GM21367 (cell line): ENCODE results near the gene SYTL2.

Experiments
- ATAC-seq: cut with Tn5 transposase; IDR thresholded peaks from one replicate; pipeline ENCODE4 v1.9.1; 2021; ENCODE audit not compliant: unreplicated experiment

SYTL2 gene

GRCh38 chr11:85828640-85828978 lies 17.7 kb upstream of the SYTL2 start:
- ATAC-seq, result no peak

DNA sequence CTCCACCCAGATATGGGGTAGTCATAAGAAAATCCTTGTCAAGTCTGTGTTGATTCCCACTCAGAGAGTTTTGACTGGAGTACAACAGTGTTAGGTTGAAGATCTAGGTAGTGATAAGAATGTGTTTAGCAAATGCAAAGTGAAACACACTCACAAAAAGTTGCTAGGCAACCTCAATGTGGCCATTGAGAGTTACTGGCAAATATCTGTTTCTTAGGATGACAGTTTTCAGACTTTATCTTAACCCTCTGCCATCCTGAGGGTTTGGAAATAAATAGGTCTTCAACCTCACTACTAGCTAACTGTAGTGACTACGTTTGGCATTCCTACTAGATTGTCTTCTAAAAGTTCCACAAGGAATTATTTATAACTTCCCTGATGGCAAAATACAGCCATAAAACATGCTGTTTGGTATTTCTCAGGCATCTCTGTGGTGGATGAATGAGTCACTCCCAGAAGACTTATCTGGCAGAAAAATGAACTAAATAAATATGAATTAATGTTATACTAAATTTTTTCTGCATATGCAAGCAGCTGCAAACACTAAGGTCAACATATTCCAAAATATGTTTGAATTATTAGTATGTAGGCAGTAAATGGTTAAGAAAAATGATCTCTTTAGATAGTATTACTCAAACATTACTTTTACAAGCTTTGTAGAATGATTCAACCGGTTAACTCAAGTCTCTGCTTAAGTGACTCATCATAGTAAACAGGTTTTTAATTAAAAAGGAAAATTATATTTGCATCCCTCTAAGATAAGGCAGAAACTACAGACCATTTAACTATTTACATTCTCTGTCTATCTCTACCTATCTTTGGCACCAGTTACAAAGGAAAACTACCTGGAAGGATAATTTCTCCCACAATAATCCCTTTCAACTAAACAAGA lies 17.1 kb upstream of the SYTL2 start:
- no peak for ATAC-seq

DNA sequence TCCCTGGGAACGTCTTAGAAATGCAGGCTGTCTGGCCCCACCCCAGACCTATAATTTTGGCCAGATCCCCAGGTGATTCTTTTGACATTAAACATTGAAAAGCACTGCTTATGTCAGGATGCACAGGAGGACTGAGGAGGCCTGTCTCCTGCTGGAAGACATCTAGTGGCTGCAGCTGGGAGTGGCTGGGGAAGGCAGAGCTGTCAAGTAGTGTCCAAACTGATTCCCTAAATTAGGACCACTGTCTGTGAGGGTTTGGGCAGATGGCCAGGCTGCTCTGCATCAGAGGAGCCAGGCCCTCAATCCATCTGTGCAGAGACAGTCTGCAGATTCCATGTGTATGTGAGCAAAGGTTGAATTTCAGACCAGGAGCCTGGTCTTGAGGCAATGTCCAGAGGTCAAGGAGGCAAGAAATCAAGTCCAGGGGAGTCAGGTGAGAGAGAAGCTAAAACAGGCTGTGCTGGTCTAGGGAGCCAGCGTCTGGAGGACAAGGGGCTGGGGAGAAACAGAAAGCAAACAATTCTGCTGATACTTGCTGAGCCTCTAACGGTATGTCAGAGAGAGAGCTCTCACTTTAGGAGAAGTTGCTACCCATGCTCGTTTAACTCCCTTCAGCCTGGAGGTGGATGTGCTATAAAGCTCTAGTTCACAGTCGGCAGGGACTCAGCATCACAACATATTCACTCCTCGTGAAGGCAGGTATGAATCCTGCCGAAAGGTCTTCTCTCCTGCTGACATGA lies 15.3 kb upstream of the SYTL2 start:
- no peak for ATAC-seq

- no peak for ATAC-seq
Observed at GRCh38 chr11:85825616-85826015, 14.7 kb upstream of the SYTL2 start.

- ATAC-seq, result no peak
Observed at GRCh38 chr11:85823816-85824215, 12.9 kb upstream of the SYTL2 start.

- no peak for ATAC-seq
Observed at GRCh38 chr11:85822814-85823213, 11.9 kb upstream of the SYTL2 start.

DNA sequence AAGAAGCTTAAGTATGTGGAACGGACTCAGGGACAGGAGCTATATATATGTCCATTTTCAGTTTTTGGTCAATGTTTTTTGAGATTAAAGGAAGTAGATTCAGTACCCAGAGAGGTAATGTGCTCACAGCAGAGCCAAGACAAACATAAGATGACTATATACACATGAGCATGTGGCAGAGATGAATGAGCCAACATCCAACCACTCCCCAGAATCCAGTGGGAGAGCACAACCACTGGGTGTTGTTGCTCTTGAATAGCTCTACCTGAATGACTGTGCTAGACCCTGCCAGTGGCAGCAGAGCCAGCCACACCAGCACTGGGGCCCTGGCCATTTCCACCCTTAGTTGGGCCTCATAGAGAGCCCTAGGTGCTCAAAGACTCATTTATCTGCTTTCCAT lies 10.7 kb upstream of the SYTL2 start:
- ATAC-seq, result no peak

DNA sequence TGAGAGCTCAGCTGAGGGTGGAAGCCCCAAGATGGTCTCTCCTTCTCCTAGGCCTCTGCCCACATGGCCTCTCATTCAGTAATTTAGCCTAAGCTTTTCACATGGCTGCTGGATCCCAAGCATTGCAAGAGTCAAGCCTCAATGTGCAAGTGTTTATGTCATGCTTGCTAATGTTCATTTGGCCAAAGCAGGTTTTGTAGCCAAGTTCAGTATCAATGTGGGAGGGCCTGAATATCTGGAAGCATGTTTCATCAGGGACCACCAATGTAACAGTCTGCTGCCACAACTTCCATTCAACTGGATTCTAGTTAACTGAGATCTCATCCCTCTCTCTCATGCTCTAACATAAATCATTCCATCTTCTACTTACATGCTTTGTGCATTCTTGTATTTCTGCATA lies 8.5 kb upstream of the SYTL2 start:
- ATAC-seq, result no peak

GRCh38 chr11:85815186-85815931 lies 4.4 kb upstream of the SYTL2 start:
- ATAC-seq, result no peak

DNA sequence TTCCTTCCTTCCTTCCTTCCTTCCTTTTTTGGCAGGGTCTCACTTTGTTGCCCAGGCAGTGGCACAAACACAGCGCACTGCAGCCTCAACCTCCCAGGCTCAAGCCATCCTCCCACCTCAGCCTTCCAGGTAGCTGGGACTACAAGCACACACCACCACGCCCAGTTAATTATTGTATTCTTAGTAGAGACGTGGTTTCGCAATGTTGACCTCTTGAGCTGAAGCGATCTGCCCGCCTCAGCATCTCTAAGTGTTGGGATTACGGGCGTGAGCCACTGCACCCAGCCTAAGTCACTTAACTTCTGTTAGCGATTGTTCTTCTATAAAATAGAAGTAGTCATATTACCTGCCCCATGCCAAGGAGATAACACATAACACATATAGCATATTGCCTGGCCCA lies 2.8 kb upstream of the SYTL2 start:
- ATAC-seq, result no peak

DNA sequence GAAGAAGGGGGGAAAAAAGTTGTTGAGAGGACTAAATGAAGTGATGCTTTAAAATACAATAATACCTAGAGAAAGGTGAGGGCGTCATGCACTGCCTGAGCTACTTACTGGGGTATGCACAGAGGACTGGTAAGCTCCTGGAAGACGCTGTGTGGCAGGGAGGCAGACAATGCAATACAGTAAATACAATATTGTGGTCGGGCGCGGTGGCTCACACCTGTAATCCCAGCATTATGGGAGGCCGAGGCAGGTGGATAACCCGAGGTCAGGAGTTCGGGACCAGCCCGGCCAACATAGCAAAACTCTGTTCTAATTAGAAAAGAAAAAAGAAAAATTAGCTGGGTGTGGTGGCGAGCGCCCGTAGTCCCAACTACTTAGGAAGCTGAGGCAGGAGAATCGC lies 683 bp upstream of the SYTL2 start:
- no peak for ATAC-seq

DNA sequence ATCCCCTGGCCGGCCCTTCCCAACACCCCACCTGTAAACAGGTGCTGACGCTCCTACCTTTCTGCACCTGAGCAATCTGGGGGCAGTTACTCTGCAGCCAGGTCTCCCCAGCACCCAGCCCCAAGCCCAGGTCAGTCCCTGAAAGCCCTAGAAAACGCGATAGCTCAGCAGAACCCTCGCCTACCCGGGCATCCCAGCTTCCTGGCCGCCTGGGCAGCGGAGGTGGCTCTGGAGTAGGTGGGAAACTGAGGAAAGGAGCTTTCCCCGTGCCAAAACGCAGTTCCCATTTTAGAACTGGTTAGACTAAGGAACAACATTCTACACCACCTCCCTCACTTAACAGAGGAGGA lies 445 bp downstream of the SYTL2 start:
- no peak for ATAC-seq

DNA sequence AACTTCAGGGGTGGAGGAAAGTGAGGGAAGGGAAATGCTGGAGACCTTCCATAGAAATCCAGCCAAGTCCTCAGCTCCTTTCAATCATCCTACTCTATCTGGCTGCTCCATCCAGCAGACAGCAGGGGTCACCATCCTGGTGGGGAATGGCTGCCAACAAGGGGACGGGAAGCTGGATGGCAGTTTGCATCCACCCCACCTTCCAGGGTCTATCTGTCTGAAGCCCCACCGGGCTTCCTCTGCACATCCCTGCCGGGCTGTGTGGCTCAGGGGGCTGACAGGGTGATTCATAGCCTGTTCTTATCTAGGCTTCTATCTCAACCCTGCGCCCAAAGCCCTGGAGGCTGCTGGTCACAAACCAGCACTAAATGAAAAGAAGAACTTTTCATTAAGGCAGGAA lies 1.1 kb downstream of the SYTL2 start:
- no peak for ATAC-seq

- no peak for ATAC-seq
Observed at GRCh38 chr11:85809191-85809590, 1.8 kb downstream of the SYTL2 start.

DNA sequence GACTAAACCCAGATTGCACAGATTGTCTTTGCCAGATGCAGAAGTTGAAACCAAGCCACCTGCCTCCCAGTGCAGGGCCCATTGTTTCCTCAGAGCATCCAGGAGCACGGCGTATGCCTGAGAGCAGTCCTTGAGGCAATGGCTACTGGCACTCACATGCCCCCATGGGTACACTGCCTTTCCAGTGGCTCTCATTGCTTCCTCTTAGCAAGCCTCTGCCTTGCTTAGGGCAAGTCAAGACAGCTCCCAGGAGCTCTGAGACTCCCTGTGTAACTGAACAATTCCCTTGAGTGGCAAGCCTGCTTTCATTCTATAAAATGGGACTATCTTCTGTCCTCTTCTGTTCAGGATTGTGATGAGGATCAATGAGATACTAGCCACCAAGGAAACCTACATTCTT lies 4.1 kb downstream of the SYTL2 start:
- ATAC-seq, result no peak

DNA sequence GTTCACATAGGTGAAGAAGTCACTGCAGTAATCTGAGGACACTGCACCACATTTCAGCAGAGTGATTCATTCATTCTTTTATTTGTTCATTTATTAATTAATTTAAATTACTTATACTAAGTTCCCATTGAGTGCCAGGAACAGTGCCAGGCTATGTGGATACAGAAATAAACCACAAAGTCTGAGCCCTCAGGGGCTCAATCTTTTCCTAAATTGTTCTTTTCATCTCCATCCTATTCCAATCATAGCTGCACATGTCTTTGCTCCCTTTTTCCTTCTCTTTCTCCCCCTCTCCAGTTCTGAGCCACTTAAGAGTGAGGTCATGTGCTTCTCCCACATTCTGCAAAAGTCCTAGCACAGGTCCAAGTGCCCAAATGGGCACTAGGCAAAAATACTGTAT lies 4.9 kb downstream of the SYTL2 start:
- no peak for ATAC-seq

GRCh38 chr11:85805387-85805786 lies 5.6 kb downstream of the SYTL2 start:
- ATAC-seq, result no peak

DNA sequence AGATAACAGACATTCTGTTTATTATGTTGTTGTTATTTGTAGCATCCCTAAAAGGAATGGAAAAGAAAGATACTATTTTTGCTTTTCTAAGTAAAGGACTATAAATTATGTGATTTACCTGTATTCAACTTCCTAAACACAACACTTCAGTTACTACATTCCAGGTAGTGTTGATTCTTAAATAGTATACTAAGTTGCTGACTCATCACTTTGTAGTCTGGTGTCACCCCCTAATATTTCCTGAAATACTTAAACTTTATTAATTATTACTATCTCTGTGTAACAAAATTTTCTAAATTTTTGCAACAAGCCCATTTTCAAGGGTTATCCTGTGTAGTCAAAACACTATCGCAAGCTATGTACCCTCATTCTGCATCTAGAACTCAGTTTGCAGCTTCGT lies 7.0 kb downstream of the SYTL2 start:
- no peak for ATAC-seq

- no peak for ATAC-seq
Observed at GRCh38 chr11:85803303-85803702, 7.6 kb downstream of the SYTL2 start.

DNA sequence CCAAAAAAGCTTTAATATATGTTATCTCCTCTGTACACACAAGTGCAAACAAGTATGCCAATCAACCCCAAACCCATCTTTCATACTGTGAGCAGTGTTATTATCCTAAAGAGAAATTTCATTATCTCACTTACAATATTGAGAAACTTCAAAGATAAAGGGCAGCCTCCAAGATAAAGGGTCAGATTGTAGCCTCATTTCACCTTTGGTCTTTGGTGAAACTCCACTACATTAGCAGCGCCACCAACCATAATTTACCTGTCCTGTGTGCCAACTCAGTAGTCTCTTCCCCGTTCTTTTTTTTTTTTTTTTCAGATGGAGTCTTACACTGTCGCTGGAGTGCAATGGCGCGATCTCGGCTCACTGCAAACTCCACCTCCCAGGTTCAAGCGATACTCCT lies 9.4 kb downstream of the SYTL2 start:
- no peak for ATAC-seq

DNA sequence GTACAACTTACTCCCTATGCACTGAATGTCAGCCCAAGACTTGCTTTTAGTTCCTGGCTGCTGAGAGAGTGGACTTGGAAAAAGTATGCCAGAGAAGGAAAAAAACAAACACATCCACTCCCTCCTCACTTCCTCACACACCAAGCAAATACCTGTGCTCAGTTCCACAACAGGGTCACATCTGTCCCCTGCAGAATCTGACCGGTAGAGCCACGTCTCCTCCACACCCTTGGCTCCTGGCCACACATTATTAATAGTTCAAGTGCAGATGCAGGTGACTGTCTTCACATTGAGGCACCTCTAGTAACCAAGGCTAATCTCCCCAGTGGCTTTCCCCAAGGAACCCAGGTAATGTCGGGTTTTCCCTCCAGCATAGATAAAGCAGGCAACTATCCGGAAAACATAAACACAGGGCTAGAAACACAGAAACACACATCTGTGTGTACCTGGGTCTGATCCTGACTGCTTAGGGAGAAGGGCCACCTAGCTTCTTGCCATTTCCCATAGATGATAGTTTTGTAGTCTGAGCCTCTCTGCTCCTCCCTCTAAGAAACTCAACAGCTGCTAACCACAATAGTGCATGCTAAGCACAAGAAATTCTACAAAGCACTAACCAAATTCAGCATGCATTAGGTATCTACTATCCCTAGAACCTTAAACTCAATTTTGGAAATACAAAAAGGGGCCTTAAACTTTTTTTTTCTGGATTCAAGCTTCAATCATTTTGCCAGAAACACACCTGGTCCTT lies 10.2 kb downstream of the SYTL2 start:
- no peak for ATAC-seq
